NCI-H2081 treated with DMSO at 0.1 percent for 48 hours (cell line): Measurements from ENCODE around the gene MELTF.

Experiments
- DNase-seq: peaks from one replicate; lab custom pipeline; 2025; lab: John Stamatoyannopoulos, UW

The MELTF gene

GRCh38 chr3:196994056-196994455 is 35.6 kb downstream of the MELTF start:
- DNase-seq = no peak

GRCh38 chr3:196992461-196993065 is 37.1 kb downstream of the MELTF start:
- DNase-seq = no peak

- DNase-seq = no peak
Observed at GRCh38 chr3:196991581-196992460, 37.8 kb downstream of the MELTF start.

- DNase-seq = no peak
Observed at GRCh38 chr3:196990601-196991007, 39.0 kb downstream of the MELTF start.

GRCh38 chr3:196989721-196990262 is 39.8 kb downstream of the MELTF start:
- no peak for DNase-seq

GRCh38 chr3:196988241-196989029 is 41.2 kb downstream of the MELTF start:
- DNase-seq = no peak

GRCh38 chr3:196987022-196987421 is 42.6 kb downstream of the MELTF start:
- DNase-seq = no peak

- no peak for DNase-seq
Observed at GRCh38 chr3:196985954-196986885, 43.4 kb downstream of the MELTF start.

GRCh38 chr3:196985298-196985697 is 44.3 kb downstream of the MELTF start:
- DNase-seq = no peak

GRCh38 chr3:196983186-196983585 is 46.4 kb downstream of the MELTF start:
- no peak for DNase-seq

GRCh38 chr3:196981657-196982056 is 48.0 kb downstream of the MELTF start:
- no peak for DNase-seq

- DNase-seq = no peak
Observed at GRCh38 chr3:196979545-196979944, 50.1 kb downstream of the MELTF start.

GRCh38 chr3:196976941-196977340 is 52.7 kb downstream of the MELTF start:
- no peak for DNase-seq

- DNase-seq = no peak
Observed at GRCh38 chr3:196975349-196975748, 54.3 kb downstream of the MELTF start.

GRCh38 chr3:196974661-196975060 is 55.0 kb downstream of the MELTF start:
- DNase-seq = no peak

- DNase-seq = no peak
Observed at GRCh38 chr3:196971094-196971698, 58.4 kb downstream of the MELTF start.

- no peak for DNase-seq
Observed at GRCh38 chr3:196970547-196971093, 59.0 kb downstream of the MELTF start.

GRCh38 chr3:196969660-196970546 is 59.7 kb downstream of the MELTF start:
- no peak for DNase-seq

- no peak for DNase-seq
Observed at GRCh38 chr3:196969134-196969659, 60.4 kb downstream of the MELTF start.
